Testis (tissue), 2 donors: ENCODE results near the gene PPP1R14C.

ENCODE experiments used
- CTCF ChIP-seq, 3 experiments: fragments of 450-650 bp in 2 of 3; fragments of 200-600 bp in 1 of 3; sonication (generic) in 1 of 3; IDR thresholded peaks; one replicate each; pipeline ENCODE4 v1.5.1; 2016 to 2019; ENCODE audit warnings: antibody characterized with exemption in 3 of 3, mild to moderate bottlenecking in 2 of 3, moderate library complexity in 1 of 3
- POLR2A ChIP-seq: fragments of 450-650 bp; IDR thresholded peaks from one replicate; pipeline ENCODE4 v1.6.1; 2017; ENCODE audit warnings: antibody characterized with exemption, mild to moderate bottlenecking, moderate library complexity

- no peak for TF ChIP-seq CTCF (IDR thresholded peaks at IDR 0.05)
- TF ChIP-seq POLR2A: no peak
Measured at GRCh38 chr6:150183105-150183504, 40.3 kb downstream of the PPP1R14C start.
